HG03139 (cell line): ENCODE data around the gene RBM11.

ENCODE experiments used
- ATAC-seq: cut with Tn5 transposase; IDR thresholded peaks from one replicate; pipeline ENCODE4 v1.9.1; 2021; ENCODE audit not compliant: unreplicated experiment

Gene RBM11

GRCh38 chr21:14270631-14271030, 54.7 kb downstream of the RBM11 start:
- ATAC-seq = no peak

- ATAC-seq = no peak
Observed at GRCh38 chr21:14271053-14271452, 55.1 kb downstream of the RBM11 start.

- ATAC-seq = no peak
Observed at GRCh38 chr21:14271641-14272040, 55.7 kb downstream of the RBM11 start.

GRCh38 chr21:14273736-14274538, 58.0 kb downstream of the RBM11 start:
- ATAC-seq = no peak

GRCh38 chr21:14275702-14276205, 59.8 kb downstream of the RBM11 start:
- ATAC-seq = no peak
